Vagina (tissue), 2 donors: ENCODE results near the gene ERG.

ENCODE experiments used
- POLR2A ChIP-seq, 2 donors: fragments of 450-650 bp; IDR thresholded peaks; one replicate each; pipeline ENCODE4 v1.6.1; 2017; ENCODE audit warnings: antibody characterized with exemption in 2 of 2, mild to moderate bottlenecking in 2 of 2, moderate library complexity in 2 of 2
- POLR2AphosphoS5 ChIP-seq, 2 donors: sonication (generic); formaldehyde crosslinking; IDR thresholded peaks; one replicate each; pipeline ENCODE4 v1.9.0; 2017; ENCODE audit warnings: antibody characterized with exemption in 2 of 2, mild to moderate bottlenecking in 2 of 2, low read depth in 1 of 2; ENCODE audit not compliant: insufficient read depth in 1 of 2
- TF ChIP-seq, protein P1 (sequence below), 3 experiments: fragments of 450-650 bp in 2 of 3; fragments of 200-600 bp in 1 of 3; sonication (generic) in 1 of 3; IDR thresholded peaks; one replicate each; pipeline ENCODE4 v1.5.1; 2017 to 2019; ENCODE audit warnings: antibody characterized with exemption in 3 of 3, mild to moderate bottlenecking in 2 of 3, moderate library complexity in 2 of 3

DNA sequence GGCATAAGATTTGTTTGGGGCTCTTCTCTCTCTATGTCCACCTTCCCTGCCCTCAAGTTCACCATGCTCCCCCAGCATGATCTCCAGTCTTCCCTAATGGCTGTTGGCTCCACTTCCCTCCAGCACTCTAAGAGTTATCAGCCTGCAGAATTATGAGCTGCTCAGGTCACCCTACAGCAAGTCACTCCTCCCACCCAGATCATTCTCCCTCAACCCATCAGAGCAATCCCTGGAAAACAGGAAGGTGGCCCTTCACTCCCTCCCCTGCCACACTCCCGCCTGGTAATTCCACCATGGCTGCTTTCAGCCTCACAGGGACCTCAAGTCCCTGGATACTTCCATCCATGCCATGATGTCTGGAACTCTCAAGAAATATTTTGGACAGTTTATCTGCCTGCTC lies 137.0 kb downstream of the ERG start:
- TF ChIP-seq POLR2AphosphoS5 (IDR thresholded peaks at IDR 0.05; ENCODE audit: insufficient read depth in 1 of 2, low read depth in 1 of 2) (no peak), POLR2A (IDR thresholded peaks at IDR 0.05) (no peak)
- TF ChIP-seq, protein P1, sequence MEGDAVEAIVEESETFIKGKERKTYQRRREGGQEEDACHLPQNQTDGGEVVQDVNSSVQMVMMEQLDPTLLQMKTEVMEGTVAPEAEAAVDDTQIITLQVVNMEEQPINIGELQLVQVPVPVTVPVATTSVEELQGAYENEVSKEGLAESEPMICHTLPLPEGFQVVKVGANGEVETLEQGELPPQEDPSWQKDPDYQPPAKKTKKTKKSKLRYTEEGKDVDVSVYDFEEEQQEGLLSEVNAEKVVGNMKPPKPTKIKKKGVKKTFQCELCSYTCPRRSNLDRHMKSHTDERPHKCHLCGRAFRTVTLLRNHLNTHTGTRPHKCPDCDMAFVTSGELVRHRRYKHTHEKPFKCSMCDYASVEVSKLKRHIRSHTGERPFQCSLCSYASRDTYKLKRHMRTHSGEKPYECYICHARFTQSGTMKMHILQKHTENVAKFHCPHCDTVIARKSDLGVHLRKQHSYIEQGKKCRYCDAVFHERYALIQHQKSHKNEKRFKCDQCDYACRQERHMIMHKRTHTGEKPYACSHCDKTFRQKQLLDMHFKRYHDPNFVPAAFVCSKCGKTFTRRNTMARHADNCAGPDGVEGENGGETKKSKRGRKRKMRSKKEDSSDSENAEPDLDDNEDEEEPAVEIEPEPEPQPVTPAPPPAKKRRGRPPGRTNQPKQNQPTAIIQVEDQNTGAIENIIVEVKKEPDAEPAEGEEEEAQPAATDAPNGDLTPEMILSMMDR (IDR thresholded peaks at IDR 0.05), result no peak
